ENCODE data around the gene ICE1.

The ICE1 gene

GRCh38 chr5:5522336-5522735, 99.9 kb downstream of the ICE1 start:
- H3K4me2 ChIP-seq (ENCODE audit: low read length), result no peak overlapping the region
- H3K4me1 ChIP-seq (ENCODE audit: control insufficient read depth in 1 of 2, insufficient read depth in 2 of 2, low read length in 2 of 2), result peaks cover 0 to 4% of the 10 kb centered on the region in 2 experiments
- H3K9ac ChIP-seq (ENCODE audit: low read length), result no peak overlapping the region
- H3K79me2 ChIP-seq (ENCODE audit: control insufficient read depth, insufficient read depth, low read length, poor library complexity), result no peaks in the 10 kb centered on the region
- H4K12ac ChIP-seq (ENCODE audit: low read depth, low read length), result no peak overlapping the region
- no peaks in the 10 kb centered on the region for H3K27me3 ChIP-seq (ENCODE audit: insufficient read depth, low read length)
- H2AFZ ChIP-seq (ENCODE audit: insufficient read depth, low read length, poor library complexity), result no peak overlapping the region
- H4K8ac ChIP-seq (ENCODE audit: low read depth, low read length), result no peak overlapping the region
- H2BK120ac ChIP-seq (ENCODE audit: insufficient read depth, low read length, poor library complexity), result no peak overlapping the region
- H2BK5ac ChIP-seq (ENCODE audit: low read depth, low read length, poor library complexity), result no peak overlapping the region
- no peak overlapping the region for H4K91ac ChIP-seq (ENCODE audit: low read depth, low read length)
- no peak overlapping the region for H3K4me3 ChIP-seq (ENCODE audit: low read depth, low read length)
- no peak overlapping the region for H3K18ac ChIP-seq (ENCODE audit: low read length)
- no peak overlapping the region for H2BK12ac ChIP-seq (ENCODE audit: low read length)
- H2AK5ac ChIP-seq (ENCODE audit: low read length), result no peak overlapping the region
- WGBS (ENCODE audit: extremely low coverage, insufficient coverage, insufficient read length), result no CpG with 5 or more reads among the region's 2 CpGs
- no peak overlapping the region for H3K14ac ChIP-seq (ENCODE audit: low read length)
- no peak overlapping the region for H3K23ac ChIP-seq (ENCODE audit: low read length)
- no peak for DNase-seq
- H3K27ac ChIP-seq (ENCODE audit: low read depth, low read length), result no peak overlapping the region
- no peaks in the 10 kb centered on the region for H3K9me3 ChIP-seq (ENCODE audit: insufficient read depth, low read depth, low read length)
- H3K4ac ChIP-seq (ENCODE audit: low read depth, low read length), result no peak overlapping the region
- no peaks in the 10 kb centered on the region for H3K79me1 ChIP-seq (ENCODE audit: low read length)
- H3K36me3 ChIP-seq (ENCODE audit: control insufficient read depth in 1 of 2, insufficient read depth in 2 of 2, low read length in 2 of 2), result no peaks in the 10 kb centered on the region

GRCh38 chr5:5523066-5523505, 100.6 kb downstream of the ICE1 start:
- Histone ChIP-seq H3K79me2 (ENCODE audit: control insufficient read depth, insufficient read depth, low read length, poor library complexity) (no peaks in the 10 kb centered on the region), H3K27ac (ENCODE audit: low read depth, low read length) (no peak overlapping the region), H3K4ac (ENCODE audit: low read depth, low read length) (no peak overlapping the region), H3K18ac (ENCODE audit: low read length) (no peak overlapping the region), H3K9me3 (ENCODE audit: insufficient read depth, low read depth, low read length) (no peaks in the 10 kb centered on the region), H3K4me2 (ENCODE audit: low read length) (no peak overlapping the region), H3K4me1 (ENCODE audit: control insufficient read depth in 1 of 2, insufficient read depth in 2 of 2, low read length in 2 of 2) (peaks cover 0 to 4% of the 10 kb centered on the region in 2 experiments), H3K79me1 (ENCODE audit: low read length) (no peaks in the 10 kb centered on the region), H3K23ac (ENCODE audit: low read length) (no peak overlapping the region), H2BK120ac (ENCODE audit: insufficient read depth, low read length, poor library complexity) (no peak overlapping the region), H4K8ac (ENCODE audit: low read depth, low read length) (no peak overlapping the region), H2BK12ac (ENCODE audit: low read length) (no peak overlapping the region), H4K91ac (ENCODE audit: low read depth, low read length) (no peak overlapping the region), H3K36me3 (ENCODE audit: control insufficient read depth in 1 of 2, insufficient read depth in 2 of 2, low read length in 2 of 2) (no peaks in the 10 kb centered on the region), H3K4me3 (ENCODE audit: low read depth, low read length) (no peak overlapping the region), H3K14ac (ENCODE audit: low read length) (no peak overlapping the region), H2AFZ (ENCODE audit: insufficient read depth, low read length, poor library complexity) (no peak overlapping the region), H4K12ac (ENCODE audit: low read depth, low read length) (no peak overlapping the region), H3K9ac (ENCODE audit: low read length) (no peak overlapping the region), H3K27me3 (ENCODE audit: insufficient read depth, low read length) (no peaks in the 10 kb centered on the region), H2BK5ac (ENCODE audit: low read depth, low read length, poor library complexity) (no peak overlapping the region), H2AK5ac (ENCODE audit: low read length) (no peak overlapping the region)
- DNase-seq, result peak; percentile 35 to 65
- no CpG with 5 or more reads among the region's 6 CpGs for WGBS (ENCODE audit: extremely low coverage, insufficient coverage, insufficient read length)

- no CpG with 5 or more reads among the region's 3 CpGs for WGBS (ENCODE audit: extremely low coverage, insufficient coverage, insufficient read length)
- no peak overlapping the region for H3K4me2 ChIP-seq (ENCODE audit: low read length)
- H3K9ac ChIP-seq (ENCODE audit: low read length), result no peak overlapping the region
Measured at GRCh38 chr5:5524327-5524726, 101.8 kb downstream of the ICE1 start.

GRCh38 chr5:5531371-5531770, 108.9 kb downstream of the ICE1 start:
- H3K79me1 ChIP-seq (ENCODE audit: low read length), result no peaks in the 10 kb centered on the region
- H3K4ac ChIP-seq (ENCODE audit: low read depth, low read length), result no peak overlapping the region
- no peaks in the 10 kb centered on the region for H3K4me1 ChIP-seq (ENCODE audit: control insufficient read depth in 1 of 2, insufficient read depth in 2 of 2, low read length in 2 of 2)
- H3K36me3 ChIP-seq (ENCODE audit: control insufficient read depth in 1 of 2, insufficient read depth in 2 of 2, low read length in 2 of 2), result no peaks in the 10 kb centered on the region
- no peak overlapping the region for H4K8ac ChIP-seq (ENCODE audit: low read depth, low read length)
- no peak for DNase-seq
- H3K4me3 ChIP-seq (ENCODE audit: low read depth, low read length), result no peak overlapping the region
- no peak overlapping the region for H3K23ac ChIP-seq (ENCODE audit: low read length)
- H3K27ac ChIP-seq (ENCODE audit: low read depth, low read length), result no peak overlapping the region
- H3K79me2 ChIP-seq (ENCODE audit: control insufficient read depth, insufficient read depth, low read length, poor library complexity), result no peaks in the 10 kb centered on the region
- no peak overlapping the region for H2BK12ac ChIP-seq (ENCODE audit: low read length)
- no peak overlapping the region for H2AFZ ChIP-seq (ENCODE audit: insufficient read depth, low read length, poor library complexity)
- no peak overlapping the region for H4K91ac ChIP-seq (ENCODE audit: low read depth, low read length)
- H3K9me3 ChIP-seq (ENCODE audit: insufficient read depth, low read depth, low read length), result peaks cover 3% of the 10 kb centered on the region
- no peak overlapping the region for H2BK120ac ChIP-seq (ENCODE audit: insufficient read depth, low read length, poor library complexity)
- no peak overlapping the region for H3K18ac ChIP-seq (ENCODE audit: low read length)
- no peak overlapping the region for H4K12ac ChIP-seq (ENCODE audit: low read depth, low read length)
- WGBS (ENCODE audit: extremely low coverage, insufficient coverage, insufficient read length), result no CpG with 5 or more reads among the region's 5 CpGs
- H3K4me2 ChIP-seq (ENCODE audit: low read length), result no peak overlapping the region
- H2AK5ac ChIP-seq (ENCODE audit: low read length), result no peak overlapping the region
- no peak overlapping the region for H3K14ac ChIP-seq (ENCODE audit: low read length)
- no peak overlapping the region for H3K9ac ChIP-seq (ENCODE audit: low read length)
- no peak overlapping the region for H2BK5ac ChIP-seq (ENCODE audit: low read depth, low read length, poor library complexity)
- no peaks in the 10 kb centered on the region for H3K27me3 ChIP-seq (ENCODE audit: insufficient read depth, low read length)

More at GRCh38 chr5:5524327-5524726, 101.8 kb downstream of the ICE1 start:
- H2BK5ac ChIP-seq (ENCODE audit: low read depth, low read length, poor library complexity), result no peak overlapping the region
- no peaks in the 10 kb centered on the region for H3K27me3 ChIP-seq (ENCODE audit: insufficient read depth, low read length)
- H4K91ac ChIP-seq (ENCODE audit: low read depth, low read length), result no peak overlapping the region
- H3K4ac ChIP-seq (ENCODE audit: low read depth, low read length), result no peak overlapping the region
- H3K79me1 ChIP-seq (ENCODE audit: low read length), result no peaks in the 10 kb centered on the region
- H3K14ac ChIP-seq (ENCODE audit: low read length), result no peak overlapping the region
- no peaks in the 10 kb centered on the region for H3K79me2 ChIP-seq (ENCODE audit: control insufficient read depth, insufficient read depth, low read length, poor library complexity)
- no peaks in the 10 kb centered on the region for H3K9me3 ChIP-seq (ENCODE audit: insufficient read depth, low read depth, low read length)
- H3K27ac ChIP-seq (ENCODE audit: low read depth, low read length), result no peak overlapping the region
- DNase-seq, result no peak
- no peak overlapping the region for H2AK5ac ChIP-seq (ENCODE audit: low read length)
- no peak overlapping the region for H4K8ac ChIP-seq (ENCODE audit: low read depth, low read length)
- no peak overlapping the region for H2BK120ac ChIP-seq (ENCODE audit: insufficient read depth, low read length, poor library complexity)
- no peak overlapping the region for H2AFZ ChIP-seq (ENCODE audit: insufficient read depth, low read length, poor library complexity)
- no peaks in the 10 kb centered on the region for H3K36me3 ChIP-seq (ENCODE audit: control insufficient read depth in 1 of 2, insufficient read depth in 2 of 2, low read length in 2 of 2)
- H3K23ac ChIP-seq (ENCODE audit: low read length), result no peak overlapping the region
- peaks cover 0 to 4% of the 10 kb centered on the region in 2 experiments for H3K4me1 ChIP-seq (ENCODE audit: control insufficient read depth in 1 of 2, insufficient read depth in 2 of 2, low read length in 2 of 2)
- H3K4me3 ChIP-seq (ENCODE audit: low read depth, low read length), result no peak overlapping the region
- no peak overlapping the region for H4K12ac ChIP-seq (ENCODE audit: low read depth, low read length)
- H3K18ac ChIP-seq (ENCODE audit: low read length), result no peak overlapping the region
- H2BK12ac ChIP-seq (ENCODE audit: low read length), result no peak overlapping the region
